HepG2 (cell line): ENCODE results near the gene SMAD6. TPM values are rescaled to one million over a fixed set of nuclear protein-coding genes. Genes with fewer than 3 reads are reported as not detected.

Experiments
- ATAC-seq: fragments of 200-7000 bp; cut with Tn5 transposase; 3 replicates; pipeline ENCODE4 v1.9.1; 2020; ENCODE audit warnings: mild to moderate bottlenecking, moderate library complexity
- BruUV-seq: library from RNA; stranded (reverse); fragments of 400-500 nt; replicated peaks from 2 replicates; lab custom pipeline; 2021; lab: Mats Ljungman, UMichigan
- CTCF ChIA-PET: fragments of 300-600 bp; formaldehyde crosslinking; extraction: SDS; loops from one replicate; lab custom pipeline; 2021; ENCODE audit warnings: low total read pairs, inconsistent platforms, low intra/inter-chr PET ratio; lab: Yijun Ruan, JAX
- POLR2A ChIA-PET: fragments of 350-600 bp; sonication (Branson Sonifier 250); formaldehyde crosslinking; loops from one replicate; lab custom pipeline; 2020; ENCODE audit warnings: antibody characterized with exemption, inconsistent platforms; lab: Yijun Ruan, JAX
- DNase-seq: peaks from one replicate; pipeline ENCODE4 v3.0.0-alpha.2; 2015; ENCODE audit warnings: low spot score
- FAIRE-seq: peaks from 3 replicates; lab custom pipeline; 2011; peaks lifted over from hg19 to GRCh38; lab: Jason Lieb, UNC
- H2AFZ ChIP-seq: one replicate; pipeline ENCODE4 v1.6.1; 2011; ENCODE audit warnings: low read length, inconsistent platforms
- H3K27ac ChIP-seq: fragments of 300-600 bp; 3 replicates; pipeline ENCODE4 v1.8.0; 2011; ENCODE audit warnings: mixed run types, mild to moderate bottlenecking, mixed read lengths, low read length, inconsistent platforms; ENCODE audit not compliant: insufficient read depth; ENCODE audit errors: extremely low read length
- H3K27me3 ChIP-seq, 2 experiments: fragments of 200-600 bp in 1 of 2; 2 replicates in 1 of 2; 3 replicates in 1 of 2; pipeline versions ENCODE4 v1.6.0 to v1.8.0; 2011; ENCODE audit warnings: low read length in 2 of 2, mild to moderate bottlenecking in 2 of 2, moderate library complexity in 2 of 2, inconsistent platforms in 1 of 2; ENCODE audit not compliant: insufficient read depth in 2 of 2, control insufficient read depth in 1 of 2
- H3K36me3 ChIP-seq, 2 experiments: fragments of 200-600 bp in 1 of 2; replicated peaks in 1 of 2; 2 replicates in 1 of 2; 3 replicates in 1 of 2; pipeline versions ENCODE4 v1.5.1 to v1.8.0; 2011; ENCODE audit warnings: low read length in 2 of 2, inconsistent platforms in 1 of 2; ENCODE audit not compliant: insufficient read depth in 2 of 2, control insufficient read depth in 1 of 2
- H3K4me1 ChIP-seq: 2 replicates; pipeline ENCODE4 v1.5.1; 2012; ENCODE audit warnings: low read length, inconsistent platforms; ENCODE audit not compliant: insufficient read depth
- H3K4me2 ChIP-seq: 2 replicates; pipeline ENCODE4 v1.6.0; 2011; ENCODE audit warnings: low read depth, low read length, inconsistent platforms
- H3K4me3 ChIP-seq, 3 experiments: fragments of 200-600 bp in 1 of 3; sonication (generic), shearing (Covaris generic) in 1 of 3; replicated peaks in 1 of 3; 2 replicates each; pipeline ENCODE4 v1.5.1; 2011 to 2016; ENCODE audit warnings: low read length in 3 of 3, inconsistent platforms in 2 of 3, low read depth in 2 of 3, mild to moderate bottlenecking in 2 of 3, control low read depth in 1 of 3, mixed read lengths in 1 of 3; ENCODE audit not compliant: insufficient read depth in 1 of 3
- H3K79me2 ChIP-seq: one replicate; pipeline ENCODE4 v1.6.1; 2011; ENCODE audit warnings: low read length, inconsistent platforms; ENCODE audit not compliant: insufficient read depth
- H3K9ac ChIP-seq: 2 replicates; pipeline ENCODE4 v1.6.0; 2011; ENCODE audit warnings: mild to moderate bottlenecking, low read depth, low read length, inconsistent platforms; ENCODE audit not compliant: insufficient read depth
- H3K9me3 ChIP-seq: 2 replicates; pipeline ENCODE4 v1.5.1; 2012; ENCODE audit warnings: mild to moderate bottlenecking, low read length
- H4K20me1 ChIP-seq: 2 replicates; pipeline ENCODE4 v1.6.0; 2011; ENCODE audit warnings: inconsistent platforms, mild to moderate bottlenecking, low read length, moderate library complexity; ENCODE audit not compliant: insufficient read depth
- MAFK ChIP-seq, 2 experiments: IDR thresholded peaks in 1 of 2; conservative IDR thresholded peaks in 1 of 2; 2 replicates each; pipeline ENCODE4 v1.6.1; 2011; ENCODE audit warnings: improper control_type of control experiment in 2 of 2, low read length in 2 of 2
- ZNF124 ChIP-seq: sonication (generic); formaldehyde crosslinking; IDR thresholded peaks from 2 replicates; pipeline ENCODE4 v1.4.0; 2020; ENCODE audit warnings: missing genetic modification reagents
- ZNF629 ChIP-seq: sonication (generic); formaldehyde crosslinking; conservative IDR thresholded peaks from 2 replicates; pipeline ENCODE4 v1.5.0; 2020; ENCODE audit warnings: missing genetic modification reagents
- ZSCAN21 ChIP-seq: sonication (generic); formaldehyde crosslinking; IDR thresholded peaks from 2 replicates; pipeline ENCODE4 v1.8.0; 2022; ENCODE audit warnings: mild to moderate bottlenecking, missing genetic modification reagents, moderate library complexity, borderline replicate concordance
- WGBS: methylation state at CpG from one replicate; pipeline ENCODE4 v1.1.6; 2017; ENCODE audit warnings: low lambda C conversion rate; 5-methylcytosine and 5-hydroxymethylcytosine counted together
- in situ Hi-C: cut with HindIII; loops from 2 replicates; pipeline ENCODE4 v1.10.0; 2017; ENCODE audit warnings: low pct_unique_long_range_greater_than_20kb; ENCODE audit not compliant: extremely low pct_ligation_motif_present
- intact Hi-C: fragments of 100-400 bp; cut with micrococcal nuclease; formaldehyde crosslinking; loops from one replicate; pipeline ENCODE4 v1.10.0; 2022; ENCODE audit not compliant: unreplicated experiment
- polyA plus RNA-seq, 8 experiments: library from polyadenylated mRNA; depleted of rRNA in 3 of 8; stranded (reverse) in 7 of 8; unstranded in 1 of 8; fragments of >200 nt; fragmentation: Illumina TruSeq in 4 of 8; extraction: Trizol in 4 of 8; gene quantifications; 2 replicates each; pipeline versions ENCODE4 v1.2.1 to v1.2.3, GENCODE V29; 2011 to 2016; ENCODE audit warnings: low read depth in 4 of 8, missing spikeins in 1 of 8, mixed read lengths in 1 of 8; ENCODE audit not compliant: insufficient read depth in 1 of 8
- total RNA-seq, 5 experiments: library from RNA; depleted of rRNA; stranded (reverse); fragments of >200 nt; fragmentation: Illumina TruSeq; extraction: Trizol; gene quantifications; 2 replicates each; pipeline ENCODE4 v1.2.3, GENCODE V29; 2016; ENCODE audit warnings: low read depth in 1 of 5

SMAD6 gene
- total and polyA plus RNA-seq, 2 of the 13 experiments (the other 11 are each of a cell fraction or from before 2014, with no cell fraction given), result 3.3 to 4.4 TPM

- H3K4me2 ChIP-seq, result no peak overlapping the region
- ChIA-PET POLR2A (no interaction called here), CTCF (no interaction called here)
- in situ Hi-C loops, result no loop called here
- ATAC-seq, result no peak
- intact Hi-C loops, result no loop called here
- no TSS peak for BruUV-seq
- H3K9ac ChIP-seq, result no peak overlapping the region
- peaks cover 17% of the 10 kb centered on the region for H3K4me1 ChIP-seq
- peaks cover 0 to 24% of the 10 kb centered on the region in 2 experiments; a peak in 3 of 5 replicates for H3K36me3 ChIP-seq
- H4K20me1 ChIP-seq, result no peaks in the 10 kb centered on the region
- no peak overlapping the region for H3K4me3 ChIP-seq
- H3K79me2 ChIP-seq, result peaks cover 2% of the 10 kb centered on the region
- H2AFZ ChIP-seq, result no peak overlapping the region
- TF ChIP-seq ZNF629 (CRISPR knock-in tag), result peak; percentile 33; the same call in 1 of the 2 replicates
- no peak for TF ChIP-seq ZSCAN21 (CRISPR knock-in tag)
- no peaks in the 10 kb centered on the region for H3K9me3 ChIP-seq
- FAIRE-seq, result no peak
- WGBS, result 91% methylated on average over 4 of the region's 4 CpGs
- no peaks in the 10 kb centered on the region for H3K27me3 ChIP-seq
- DNase-seq, result no peak
- H3K27ac ChIP-seq, result no peak overlapping the region
These were observed 19.5 kb downstream of the SMAD6 start for GRCh38 chr15:66721501-66721937.

- POLR2A ChIA-PET, result no interaction called here
- TF ChIP-seq MAFK (conservative IDR thresholded peaks at IDR 0.05 in 1 of 2, IDR thresholded peaks at IDR 0.05 in 1 of 2; ENCODE audit: low read length in 2 of 2) (peak in 1 of 2 experiments; percentile 34; a peak in 2 of 4 replicates), ZNF124 (no peak)
- Histone ChIP-seq H3K4me3 (no peak overlapping the region), H3K27me3 (no peaks in the 10 kb centered on the region), H2AFZ (no peak overlapping the region), H3K4me1 (peaks cover 17% of the 10 kb centered on the region), H3K4me2 (no peak overlapping the region), H3K79me2 (peaks cover 2% of the 10 kb centered on the region), H3K27ac (no peak overlapping the region), H3K9me3 (no peaks in the 10 kb centered on the region), H3K36me3 (peaks cover 0 to 20% of the 10 kb centered on the region in 2 experiments; a peak in 3 of 5 replicates), H3K9ac (no peak overlapping the region), H4K20me1 (no peaks in the 10 kb centered on the region)
- CTCF ChIA-PET, result no interaction called here
- FAIRE-seq (no peak), DNase-seq (no peak), ATAC-seq (no peak)
- no TSS peak for BruUV-seq
- intact Hi-C loops (no loop called here), in situ Hi-C loops (no loop called here)
- 94% methylated on average over 6 of the region's 6 CpGs for WGBS
These were observed 19.9 kb downstream of the SMAD6 start for GRCh38 chr15:66721954-66722353.
